Inferior parietal cortex (tissue), 1 donor: ENCODE measurements around the gene MUC6.

Source experiments
- DNase-seq: peaks from one replicate; pipeline ENCODE4 v3.0.0-alpha.2; 2016; ENCODE audit errors: extremely low spot score

The MUC6 gene

GRCh38 chr11:1073261-1073724 is 36.8 kb upstream of the MUC6 start:
- no peak for DNase-seq

GRCh38 chr11:1072821-1073231 is 36.3 kb upstream of the MUC6 start:
- DNase-seq, result no peak

GRCh38 chr11:1072116-1072820 is 35.8 kb upstream of the MUC6 start:
- DNase-seq, result no peak

- DNase-seq, result no peak
Observed at GRCh38 chr11:1071571-1072115, 35.1 kb upstream of the MUC6 start.

GRCh38 chr11:1070594-1071462 is 34.3 kb upstream of the MUC6 start:
- no peak for DNase-seq

GRCh38 chr11:1069740-1070139 is 33.2 kb upstream of the MUC6 start:
- no peak for DNase-seq

GRCh38 chr11:1067812-1068496 is 31.4 kb upstream of the MUC6 start:
- DNase-seq, result no peak

- no peak for DNase-seq
Observed at GRCh38 chr11:1064167-1064566, 27.6 kb upstream of the MUC6 start.

GRCh38 chr11:1062075-1062820 is 25.7 kb upstream of the MUC6 start:
- DNase-seq, result no peak

GRCh38 chr11:1060852-1061616 is 24.5 kb upstream of the MUC6 start:
- no peak for DNase-seq

- DNase-seq, result no peak
Observed at GRCh38 chr11:1060410-1060809, 23.9 kb upstream of the MUC6 start.

- no peak for DNase-seq
Observed at GRCh38 chr11:1059759-1060158, 23.2 kb upstream of the MUC6 start.

- no peak for DNase-seq
Observed at GRCh38 chr11:1057806-1058205, 21.3 kb upstream of the MUC6 start.

- no peak for DNase-seq
Observed at GRCh38 chr11:1055990-1056771, 19.7 kb upstream of the MUC6 start.

GRCh38 chr11:1055109-1055703 is 18.7 kb upstream of the MUC6 start:
- DNase-seq, result no peak

- no peak for DNase-seq
Observed at GRCh38 chr11:1054143-1055108, 17.9 kb upstream of the MUC6 start.

- no peak for DNase-seq
Observed at GRCh38 chr11:1053121-1053901, 16.8 kb upstream of the MUC6 start.
